OCI-LY1 (cell line): ENCODE data around the gene EMC8.

Experiments
- H2AFZ ChIP-seq: fragments of 200-600 bp; sonication (generic), shearing (Covaris generic); 2 replicates; pipeline ENCODE4 v1.6.0; 2014; ENCODE audit warnings: antibody characterized with exemption, mild to moderate bottlenecking, low read length
- H3F3A ChIP-seq: fragments of 200-600 bp; sonication (generic), shearing (Covaris generic); 2 replicates; pipeline ENCODE4 v1.6.0; 2014; ENCODE audit warnings: mild to moderate bottlenecking, antibody characterized with exemption, low read length, moderate library complexity; ENCODE audit not compliant: insufficient read depth
- H3K27ac ChIP-seq: fragments of 200-600 bp; sonication (generic); 2 replicates; pipeline ENCODE4 v1.5.1; 2014; ENCODE audit warnings: low read length, mixed run types, mild to moderate bottlenecking, low read depth; ENCODE audit not compliant: poor library complexity, severe bottlenecking
- H3K27me3 ChIP-seq: fragments of 200-600 bp; sonication (generic); 2 replicates; pipeline ENCODE4 v1.6.0; 2014; ENCODE audit warnings: antibody characterized with exemption, mild to moderate bottlenecking, low read length, moderate library complexity; ENCODE audit not compliant: insufficient read depth
- H3K36me3 ChIP-seq: fragments of 200-600 bp; sonication (generic); 2 replicates; pipeline ENCODE4 v1.6.1; 2014; ENCODE audit warnings: mild to moderate bottlenecking, antibody characterized with exemption, low read length, moderate library complexity, mixed read lengths; ENCODE audit not compliant: insufficient read depth
- H3K4me1 ChIP-seq: fragments of 200-600 bp; sonication (generic); 2 replicates; pipeline ENCODE4 v1.5.1; 2014; ENCODE audit warnings: mild to moderate bottlenecking, low read length, moderate library complexity; ENCODE audit not compliant: insufficient read depth, severe bottlenecking
- H3K4me2 ChIP-seq: fragments of 200-600 bp; sonication (generic), shearing (Covaris generic); 2 replicates; pipeline ENCODE4 v1.6.1; 2014; ENCODE audit warnings: low read length
- H3K4me3 ChIP-seq: fragments of 200-600 bp; sonication (generic); 2 replicates; pipeline ENCODE4 v1.5.1; 2014; ENCODE audit warnings: low read length, low read depth, mild to moderate bottlenecking, mixed read lengths; ENCODE audit not compliant: poor library complexity, severe bottlenecking
- H3K79me2 ChIP-seq: fragments of 200-600 bp; shearing (Covaris generic); 2 replicates; pipeline ENCODE4 v1.6.1; 2016; ENCODE audit warnings: mixed run types, low read length, mixed read lengths; ENCODE audit not compliant: insufficient read depth
- H3K9ac ChIP-seq: fragments of 200-600 bp; sonication (generic), shearing (Covaris generic); 2 replicates; pipeline ENCODE4 v1.6.1; 2014; ENCODE audit warnings: mild to moderate bottlenecking, low read length, mixed read lengths
- H3K9me2 ChIP-seq: fragments of 200-600 bp; sonication (generic), shearing (Covaris generic); 2 replicates; pipeline ENCODE4 v1.6.1; 2014; ENCODE audit warnings: low read depth, mild to moderate bottlenecking, low read length, mixed read lengths
- H3K9me3 ChIP-seq: fragments of 200-600 bp; shearing (Covaris generic); 2 replicates; pipeline ENCODE4 v1.6.1; 2014; ENCODE audit warnings: low read length, mixed read lengths
- H4K20me1 ChIP-seq: fragments of 200-600 bp; sonication (generic), shearing (Covaris generic); 2 replicates; pipeline ENCODE4 v1.6.0; 2016; ENCODE audit warnings: mild to moderate bottlenecking, low read length; ENCODE audit not compliant: insufficient read depth
- CTCF ChIP-seq: fragments of 200-600 bp; sonication (generic), shearing (Covaris generic); IDR thresholded peaks from 2 replicates; pipeline ENCODE4 v1.5.1; 2017; ENCODE audit warnings: mild to moderate bottlenecking, antibody characterized with exemption, low read length, moderate library complexity, mixed read lengths
- EZH2 ChIP-seq: fragments of 200-600 bp; sonication (generic), shearing (Covaris generic); IDR thresholded peaks from 2 replicates; pipeline ENCODE4 v1.8.0; 2017; ENCODE audit warnings: borderline replicate concordance, mixed run types, mild to moderate bottlenecking, antibody characterized with exemption, low read length, moderate library complexity, mixed read lengths

Gene EMC8

GRCh38 chr16:85816159-85816558 lies 16.8 kb upstream of the EMC8 start:
- no peak overlapping the region for H2AFZ ChIP-seq
- no peaks in the 10 kb centered on the region for H3K9me3 ChIP-seq
- no peak overlapping the region for H3K27ac ChIP-seq
- no peaks in the 10 kb centered on the region for H3K79me2 ChIP-seq
- H3K27me3 ChIP-seq: no peaks in the 10 kb centered on the region
- TF ChIP-seq CTCF (no peak), EZH2 (no peak)
- H3K36me3 ChIP-seq: no peaks in the 10 kb centered on the region
- no peaks in the 10 kb centered on the region for H4K20me1 ChIP-seq
- no peak overlapping the region for H3K9ac ChIP-seq
- peaks cover 3% of the 10 kb centered on the region for H3K4me1 ChIP-seq
- no peaks in the 10 kb centered on the region for H3K9me2 ChIP-seq
- no peak overlapping the region for H3K4me3 ChIP-seq
- H3K4me2 ChIP-seq: no peak overlapping the region
- no peaks in the 10 kb centered on the region for H3F3A ChIP-seq

- Histone ChIP-seq H3F3A (no peaks in the 10 kb centered on the region), H3K36me3 (no peaks in the 10 kb centered on the region), H3K4me1 (no peaks in the 10 kb centered on the region), H3K9me3 (no peaks in the 10 kb centered on the region), H3K4me2 (no peak overlapping the region), H3K79me2 (no peaks in the 10 kb centered on the region), H3K27me3 (no peaks in the 10 kb centered on the region), H4K20me1 (no peaks in the 10 kb centered on the region), H2AFZ (no peak overlapping the region), H3K9ac (no peak overlapping the region), H3K27ac (no peak overlapping the region), H3K9me2 (no peaks in the 10 kb centered on the region), H3K4me3 (no peak overlapping the region)
- TF ChIP-seq CTCF (no peak), EZH2 (no peak)
Observed at GRCh38 chr16:85812811-85813700, 13.7 kb upstream of the EMC8 start.

GRCh38 chr16:85812031-85812807 lies 12.9 kb upstream of the EMC8 start:
- Histone ChIP-seq H3K27me3 (no peaks in the 10 kb centered on the region), H2AFZ (no peak overlapping the region), H3K9me2 (no peaks in the 10 kb centered on the region), H3K4me3 (no peak overlapping the region), H3K36me3 (peaks cover 2% of the 10 kb centered on the region), H3K9me3 (no peaks in the 10 kb centered on the region), H3K27ac (no peak overlapping the region), H3K4me2 (no peak overlapping the region), H3K9ac (no peak overlapping the region), H3F3A (no peaks in the 10 kb centered on the region), H4K20me1 (no peaks in the 10 kb centered on the region), H3K4me1 (no peaks in the 10 kb centered on the region), H3K79me2 (no peaks in the 10 kb centered on the region)
- TF ChIP-seq CTCF: no peak
- no peak for TF ChIP-seq EZH2
